NOMO-1 treated with DMSO at 0.1 percent for 48 hours (cell line): ENCODE data around the gene RNF213.
"Not testable (repeated sequence)": the region's sequence is repeated elsewhere in the genome, so short reads cannot be mapped to it uniquely, and the experiment has no call there.

Experiments
- DNase-seq: peaks from one replicate; lab custom pipeline; 2025; ENCODE audit not compliant: unreplicated experiment; lab: John Stamatoyannopoulos, UW

The RNF213 gene

DNA sequence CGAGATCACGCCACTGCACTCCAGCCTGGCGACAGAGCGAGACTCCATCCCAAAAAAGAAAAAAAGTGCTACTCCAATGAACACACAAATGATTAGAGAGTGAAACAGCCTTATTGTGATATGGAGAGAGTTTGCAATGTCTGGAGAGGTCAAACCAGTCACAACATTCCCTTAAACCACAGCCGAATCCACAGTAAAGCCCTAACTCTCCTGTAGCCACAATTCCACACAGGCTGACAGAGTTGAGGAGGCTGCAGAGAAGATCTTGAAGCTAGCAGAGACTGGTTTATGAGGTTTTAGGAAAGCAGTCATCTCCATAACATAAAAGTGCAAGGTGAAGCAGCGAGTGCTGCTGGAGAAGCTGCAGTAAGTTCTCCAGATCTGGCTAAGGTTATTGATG lies 6.7 kb downstream of the RNF213 start:
- DNase-seq: no peak

GRCh38 chr17:80268427-80268826 lies 7.8 kb downstream of the RNF213 start:
- DNase-seq: no peak

- DNase-seq: no peak
Observed at GRCh38 chr17:80269405-80269807, 8.8 kb downstream of the RNF213 start.

DNA sequence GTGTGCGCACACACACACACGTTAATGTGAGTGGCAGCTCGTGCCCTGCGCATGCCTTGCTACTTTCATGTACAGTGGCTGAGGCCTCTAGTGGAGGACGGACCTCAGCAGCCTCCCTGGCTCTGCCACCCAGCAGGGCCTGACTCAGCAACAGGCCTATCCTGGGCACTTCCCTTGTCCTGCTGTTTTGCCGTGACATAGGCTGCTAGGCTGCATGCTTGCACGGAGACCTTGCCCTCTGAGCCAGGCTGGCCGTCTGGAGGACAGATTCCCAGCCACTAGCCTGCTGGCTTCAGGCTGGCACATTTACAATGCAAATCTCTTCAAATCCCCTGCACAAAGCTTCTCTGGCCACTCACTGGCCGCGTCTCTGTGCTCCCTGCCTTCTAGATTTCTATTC lies 9.5 kb downstream of the RNF213 start:
- no peak for DNase-seq

GRCh38 chr17:80270836-80271235 lies 10.2 kb downstream of the RNF213 start:
- no peak for DNase-seq

DNA sequence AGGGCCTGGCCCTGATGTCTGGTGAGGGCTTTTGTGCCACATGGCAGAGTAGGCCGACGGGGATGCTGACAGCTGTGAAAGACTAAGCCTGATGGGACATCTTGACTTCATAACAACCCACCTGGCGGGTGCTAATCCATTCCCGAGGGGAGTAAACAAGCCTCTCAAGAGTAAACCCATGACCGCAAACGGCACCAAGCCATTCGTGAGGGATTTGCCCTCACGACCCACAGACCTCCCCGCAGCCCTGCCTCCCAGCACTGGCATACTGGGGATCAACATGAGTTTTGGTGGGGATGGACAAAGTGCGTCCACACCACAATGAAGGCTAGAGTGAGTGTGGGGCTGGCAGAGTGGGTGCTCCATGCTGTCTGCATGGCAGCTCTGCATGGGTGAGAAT lies 11.7 kb downstream of the RNF213 start:
- DNase-seq: no peak

DNA sequence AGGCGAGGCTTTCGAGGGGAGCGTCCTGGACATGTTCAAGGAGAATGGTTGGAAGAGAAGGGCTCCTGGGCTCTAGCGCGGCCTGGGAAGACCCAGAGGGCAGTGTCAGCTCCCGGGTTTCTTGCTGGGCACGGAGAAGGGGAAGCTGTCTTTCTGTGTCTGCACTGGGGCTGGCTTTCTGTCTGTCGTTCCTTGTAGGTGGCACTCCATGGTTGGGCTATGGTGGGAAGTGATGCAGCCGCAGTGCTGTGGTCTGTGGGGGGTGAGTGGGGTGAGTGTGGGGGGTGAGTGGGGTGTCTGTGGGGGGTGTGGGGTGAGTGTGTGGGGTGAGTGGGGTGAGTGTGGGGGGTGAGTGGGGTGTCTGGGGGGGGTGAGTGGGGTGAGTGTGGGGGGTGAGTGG lies 13.7 kb downstream of the RNF213 start:
- no peak for DNase-seq

DNA sequence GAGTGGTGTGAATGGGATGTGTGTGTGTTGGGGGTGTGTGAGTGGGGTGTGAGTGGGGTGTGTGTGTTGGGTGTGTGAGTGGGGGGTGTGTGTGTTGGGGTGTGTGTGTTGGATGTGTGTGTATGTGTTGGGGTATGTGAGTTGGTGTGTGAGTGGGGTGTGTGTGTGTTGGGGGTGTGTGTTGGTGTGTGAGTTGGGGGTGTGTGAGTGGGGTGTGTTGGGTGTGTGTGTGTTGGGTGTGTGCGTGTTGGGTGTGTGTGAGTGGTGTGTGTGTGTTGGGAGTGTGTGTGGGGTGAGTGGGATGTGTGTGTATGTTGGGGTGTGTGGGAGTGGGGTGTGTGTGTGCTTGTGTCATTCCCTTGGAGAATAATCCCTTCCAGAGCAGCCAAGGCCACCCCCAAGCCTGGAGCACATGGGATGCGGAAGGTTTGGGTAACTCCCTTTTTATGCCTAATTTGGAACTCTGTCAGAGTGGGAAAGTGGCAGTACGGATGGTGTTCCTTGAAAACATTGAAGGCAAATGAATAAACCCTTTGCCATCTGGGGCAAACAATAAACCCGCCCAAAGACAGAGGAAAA lies 14.3 kb downstream of the RNF213 start:
- no peak for DNase-seq

DNA sequence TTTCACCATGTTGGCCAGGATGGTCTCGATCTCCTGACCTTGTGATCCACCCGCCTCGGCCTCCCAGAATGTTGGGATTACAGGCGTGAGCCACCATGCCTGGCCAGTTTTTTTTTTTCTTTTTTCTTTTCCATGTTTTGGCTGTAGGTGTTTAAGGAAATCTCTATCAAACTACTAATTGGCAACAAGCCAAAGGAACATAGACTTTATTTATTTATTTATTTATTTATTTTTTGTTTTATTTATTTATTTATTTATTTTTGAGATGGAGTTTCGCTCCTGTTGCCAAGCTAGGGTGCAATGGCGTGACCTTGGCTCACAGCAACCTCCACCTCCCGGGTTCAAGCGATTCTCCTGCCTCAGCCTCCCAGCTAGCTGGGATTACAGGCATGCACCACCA lies 15.2 kb downstream of the RNF213 start:
- not testable (repeated sequence) for DNase-seq

DNA sequence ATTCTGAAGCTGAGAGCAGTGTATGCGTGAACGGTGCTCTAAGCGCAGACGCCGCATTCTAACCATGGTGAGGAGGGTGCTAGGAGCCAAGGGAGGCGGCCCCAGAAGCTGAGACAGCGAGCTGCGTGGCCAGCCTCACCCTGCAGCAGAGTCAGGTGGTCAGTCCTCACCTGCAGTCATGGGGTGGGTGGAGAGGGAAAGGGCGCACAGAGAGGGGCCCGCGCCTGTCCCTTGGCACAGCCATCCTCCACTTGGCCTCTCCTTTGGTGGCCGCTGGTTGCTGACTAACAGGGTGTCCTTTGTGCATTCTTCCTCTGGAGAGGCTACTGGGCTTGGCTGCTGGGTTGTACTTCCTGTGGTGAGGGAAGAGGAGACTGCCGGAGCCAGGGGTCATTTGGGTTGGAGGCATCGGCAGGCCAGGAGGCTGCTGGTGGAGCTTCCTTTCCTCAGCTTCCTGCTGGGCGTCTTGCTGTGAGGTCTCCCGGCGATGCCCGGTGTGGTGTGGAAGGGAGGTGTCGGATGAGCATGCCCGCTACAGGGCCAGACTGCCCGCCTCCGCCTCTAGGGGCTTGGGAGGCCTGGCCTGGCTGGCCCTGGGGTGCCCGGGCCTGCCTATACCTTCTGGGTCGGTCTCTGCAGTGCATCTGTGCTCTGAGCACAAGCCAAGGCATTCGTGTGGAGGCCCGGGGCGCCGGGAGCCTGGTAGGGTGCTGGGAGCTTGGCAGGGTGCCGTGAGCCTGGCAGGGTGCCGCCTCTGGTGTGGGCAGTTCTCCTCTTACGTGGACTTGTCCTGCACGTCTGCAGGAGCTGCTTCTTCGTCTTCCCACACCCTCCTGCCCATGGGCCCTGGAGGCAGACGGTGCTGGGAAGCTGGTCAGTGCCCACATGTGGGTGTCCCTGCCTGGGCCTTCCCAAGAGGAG lies 17.4 kb downstream of the RNF213 start:
- DNase-seq: no peak

DNA sequence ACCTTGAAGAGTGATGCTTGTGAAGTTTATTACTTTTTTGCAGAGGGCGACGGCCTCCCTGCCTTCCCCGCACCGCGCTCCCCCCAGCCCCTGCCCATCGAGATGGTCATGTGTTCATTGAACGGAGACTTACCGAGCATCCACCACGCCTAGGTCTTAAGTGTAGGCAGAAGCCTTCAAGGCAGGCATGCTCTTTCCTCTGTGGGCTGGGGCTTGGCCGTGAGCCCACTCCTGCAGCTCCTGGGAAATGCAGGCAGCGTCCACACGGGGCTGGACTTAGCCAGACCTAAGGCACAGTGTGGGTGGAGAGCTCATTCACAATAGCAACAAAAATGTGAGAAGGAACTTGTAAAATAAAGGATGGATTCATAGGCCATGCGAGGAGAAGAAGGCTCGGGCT lies 19.2 kb downstream of the RNF213 start:
- no peak for DNase-seq

DNA sequence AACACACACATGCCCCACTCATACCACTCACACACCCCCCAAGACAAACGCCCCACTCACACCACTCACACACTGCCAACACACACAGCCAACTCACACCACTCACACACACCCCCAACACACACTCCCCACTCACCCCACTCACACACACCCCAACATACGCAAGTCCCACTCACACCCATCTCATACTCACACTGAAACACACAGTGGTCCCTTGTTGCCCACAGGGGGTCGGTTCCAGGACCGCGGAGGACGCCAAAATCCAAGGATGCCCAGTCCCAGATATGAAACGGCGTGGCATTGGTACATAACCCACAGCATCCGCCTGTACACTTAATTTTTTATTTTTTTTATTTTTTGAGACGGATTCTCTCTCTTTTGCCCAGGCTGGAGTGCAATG lies 20.9 kb downstream of the RNF213 start:
- no peak for DNase-seq

GRCh38 chr17:80283116-80283852 lies 22.6 kb downstream of the RNF213 start:
- no peak for DNase-seq

DNA sequence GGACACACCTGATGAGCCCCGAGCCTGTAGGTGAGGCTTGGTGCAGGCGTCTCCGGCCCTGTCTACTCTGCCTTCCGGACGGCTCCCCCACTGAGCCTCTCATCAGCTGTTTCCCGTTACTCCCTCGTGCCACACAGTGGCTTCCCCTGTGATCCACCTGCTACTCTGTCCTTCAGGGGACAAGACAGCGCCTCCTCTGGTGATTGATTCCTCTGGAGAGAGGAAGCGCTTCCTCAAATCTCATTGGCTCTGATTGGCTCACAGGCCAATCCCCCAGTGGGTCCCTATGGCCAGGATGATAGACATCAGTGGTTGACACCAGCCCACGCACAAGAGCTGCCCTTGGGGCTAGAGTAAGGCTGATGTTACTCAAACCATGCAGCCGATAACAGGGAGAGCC lies 24.0 kb downstream of the RNF213 start:
- no peak for DNase-seq

DNA sequence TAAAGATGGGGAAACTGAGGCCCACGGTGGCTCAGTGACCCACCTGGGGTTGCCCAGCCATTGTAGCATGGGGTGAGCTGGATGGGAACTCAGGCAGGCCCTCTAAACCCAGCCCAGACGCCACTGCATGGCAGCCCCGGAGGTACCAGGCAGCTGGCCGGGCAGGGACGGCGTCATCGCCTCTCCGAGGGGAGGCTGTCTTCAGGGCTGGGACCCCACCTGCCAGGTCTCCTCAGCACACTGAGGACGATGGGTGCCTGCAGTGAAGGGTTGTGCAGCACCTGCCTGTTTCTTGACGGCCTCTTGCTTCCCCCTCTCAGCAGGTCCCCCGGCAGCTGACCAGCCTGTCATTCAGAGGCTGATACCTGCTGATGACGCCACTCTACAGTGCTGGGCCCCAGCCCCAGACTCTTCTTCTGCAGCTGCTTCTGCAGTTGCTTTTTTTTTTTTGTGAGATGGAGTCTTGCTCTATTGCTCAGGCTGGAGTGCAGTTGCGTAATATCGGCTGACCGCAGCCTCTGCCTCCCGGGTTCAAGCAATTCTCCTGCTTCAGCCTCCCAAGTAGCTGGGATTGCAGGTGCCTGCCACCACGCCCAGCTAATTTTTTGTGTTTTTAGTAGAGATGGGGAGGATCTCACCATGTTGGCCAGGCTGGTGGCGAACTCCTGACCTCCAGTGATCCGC lies 24.7 kb downstream of the RNF213 start:
- DNase-seq: no peak

GRCh38 chr17:80286638-80286960 lies 25.9 kb downstream of the RNF213 start:
- no peak for DNase-seq

DNA sequence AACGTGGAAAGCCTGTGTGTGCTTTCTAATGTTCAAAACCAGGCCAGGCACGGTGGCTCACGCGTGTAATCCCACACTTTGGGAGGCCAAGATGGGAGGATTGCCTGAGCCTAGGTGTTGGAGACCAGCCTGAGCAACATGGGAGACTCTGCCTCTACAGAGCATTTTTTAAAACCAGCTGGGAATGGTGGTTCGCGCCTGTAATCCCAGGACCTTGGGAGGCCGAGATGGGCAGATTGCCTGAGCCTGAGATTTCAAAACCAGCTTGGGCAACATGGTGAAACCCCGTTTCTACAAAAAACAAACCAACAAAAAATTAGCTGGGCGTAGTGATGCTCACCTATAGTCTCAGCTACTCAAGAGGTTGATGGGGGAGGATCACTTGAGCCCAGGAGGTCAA lies 26.4 kb downstream of the RNF213 start:
- no peak for DNase-seq

GRCh38 chr17:80287806-80288567 lies 27.3 kb downstream of the RNF213 start:
- DNase-seq: no peak

DNA sequence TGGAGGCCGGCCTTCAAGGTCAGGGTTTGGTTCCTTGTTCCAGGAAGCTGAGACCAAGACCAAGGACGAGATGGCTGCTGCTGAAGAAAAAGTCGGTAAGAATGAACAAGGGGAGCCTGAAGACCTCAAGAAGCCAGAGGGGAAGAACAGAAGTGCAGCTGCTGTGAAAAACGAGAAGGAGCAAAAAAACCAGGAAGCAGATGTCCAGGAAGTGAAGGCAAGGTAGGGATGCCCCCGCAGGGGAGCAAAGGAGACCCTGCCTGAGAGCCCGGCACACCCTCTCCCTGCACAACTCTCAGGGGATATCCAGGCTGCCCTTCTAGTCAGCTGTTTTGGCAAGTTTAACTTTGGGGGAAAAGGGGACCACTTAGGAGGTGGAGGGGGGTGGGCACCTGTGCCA lies 29.0 kb downstream of the RNF213 start:
- no peak for DNase-seq

DNA sequence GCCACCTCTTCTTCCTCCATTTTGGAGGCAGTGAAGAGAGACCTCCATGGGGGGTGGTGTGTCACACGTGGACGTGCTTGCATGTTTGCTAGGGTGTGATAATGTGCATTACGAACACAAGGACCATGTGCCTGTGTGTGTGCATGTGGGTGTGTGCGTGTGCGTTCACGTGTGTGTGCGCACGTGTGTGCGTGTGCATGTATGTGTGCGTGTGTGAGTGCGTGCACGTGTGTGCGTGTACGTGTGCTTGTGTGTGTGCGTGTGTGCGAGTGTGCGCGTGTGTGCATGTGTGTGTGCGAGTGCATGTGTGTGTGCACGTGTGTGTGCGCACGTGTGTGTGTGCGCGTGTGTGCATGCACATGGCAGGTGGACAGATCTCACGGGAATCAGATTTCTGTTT lies 29.5 kb downstream of the RNF213 start:
- no peak for DNase-seq

DNA sequence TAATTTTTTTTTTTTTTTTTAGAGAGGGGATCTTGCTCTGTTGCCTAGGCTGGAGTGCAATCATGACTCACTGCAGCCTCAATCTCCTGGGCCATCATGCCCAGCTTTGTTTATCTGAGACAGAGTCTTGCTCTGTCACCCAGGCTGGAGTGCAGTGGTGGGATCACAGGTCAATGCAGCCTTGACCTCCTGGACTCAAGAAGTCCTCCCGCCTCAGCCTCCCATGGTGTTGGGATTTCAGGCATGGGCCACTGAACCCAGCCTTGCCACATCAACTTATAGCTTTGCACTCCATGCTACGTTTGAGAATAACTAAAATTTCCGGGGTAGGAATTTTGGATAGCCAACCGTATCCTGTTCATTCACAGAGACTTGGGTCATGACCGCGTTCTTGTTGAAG lies 30.6 kb downstream of the RNF213 start:
- DNase-seq: no peak
